Mucosa of gallbladder (tissue), 1 donor: ENCODE data around the gene SEC14L5. TPM values are rescaled to one million over a fixed set of nuclear protein-coding genes. Genes with fewer than 3 reads are reported as not detected.
"Not testable (repeated sequence)": the region's sequence is repeated elsewhere in the genome, so short reads cannot be mapped to it uniquely, and the experiment has no call there.

Experiments used
- DNase-seq: peaks from one replicate; pipeline ENCODE4 v3.0.0-alpha.2; 2020; ENCODE audit warnings: low spot score
- total RNA-seq: library from RNA; stranded (reverse); gene quantifications from one replicate; pipeline ENCODE4 v1.2.1, GENCODE V29; 2021
- donor health status: DM: no; HTN: no; CAD: no.

The SEC14L5 gene
- 0.49 TPM for total RNA-seq

DNA sequence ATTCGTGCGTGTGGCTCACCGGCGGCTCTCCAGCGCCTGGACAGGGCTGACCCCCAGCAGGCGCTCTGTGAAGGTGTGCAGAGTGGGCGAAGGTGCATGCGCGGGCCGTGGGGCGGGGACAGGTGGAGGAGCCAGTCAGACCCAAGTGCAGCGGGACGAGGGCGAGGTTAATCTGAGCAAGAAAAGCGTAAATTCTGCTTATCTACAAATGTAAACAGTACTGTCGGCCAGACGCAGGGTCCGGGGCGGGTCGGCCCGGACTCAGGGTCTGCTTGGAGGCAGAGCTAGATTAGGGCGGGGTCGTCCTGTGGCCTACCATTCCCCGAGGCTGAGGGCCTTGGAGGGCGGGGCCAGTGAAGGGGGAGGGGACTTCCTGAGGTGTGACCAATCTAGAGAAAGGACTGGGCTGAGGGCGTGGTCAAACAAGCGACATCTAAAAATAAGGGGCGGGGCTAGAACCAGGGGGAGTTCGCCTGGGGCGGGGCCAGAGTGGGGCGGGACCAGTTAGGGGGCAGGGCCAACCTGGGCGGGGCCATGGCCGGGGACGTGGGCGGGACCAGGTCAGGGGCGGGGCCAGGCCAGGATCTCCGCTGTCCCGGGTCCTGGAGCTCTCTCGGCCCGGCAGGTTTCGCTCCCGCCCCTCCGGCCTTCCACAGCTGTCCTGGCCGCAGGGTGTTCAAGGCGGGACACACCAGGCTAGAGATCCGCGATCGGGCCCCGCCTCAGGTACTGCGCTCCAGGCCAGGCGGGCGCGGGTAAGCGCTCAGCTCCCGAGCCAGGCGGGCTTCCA is at the start of gene SEC14L5:
Gene SEC14L5 (plus strand): TSS at position 611 of the 790 bp plus-strand sequence. CDS start 994 bp downstream, outside the sequence.
- DNase-seq, result peak; percentile 98

DNA sequence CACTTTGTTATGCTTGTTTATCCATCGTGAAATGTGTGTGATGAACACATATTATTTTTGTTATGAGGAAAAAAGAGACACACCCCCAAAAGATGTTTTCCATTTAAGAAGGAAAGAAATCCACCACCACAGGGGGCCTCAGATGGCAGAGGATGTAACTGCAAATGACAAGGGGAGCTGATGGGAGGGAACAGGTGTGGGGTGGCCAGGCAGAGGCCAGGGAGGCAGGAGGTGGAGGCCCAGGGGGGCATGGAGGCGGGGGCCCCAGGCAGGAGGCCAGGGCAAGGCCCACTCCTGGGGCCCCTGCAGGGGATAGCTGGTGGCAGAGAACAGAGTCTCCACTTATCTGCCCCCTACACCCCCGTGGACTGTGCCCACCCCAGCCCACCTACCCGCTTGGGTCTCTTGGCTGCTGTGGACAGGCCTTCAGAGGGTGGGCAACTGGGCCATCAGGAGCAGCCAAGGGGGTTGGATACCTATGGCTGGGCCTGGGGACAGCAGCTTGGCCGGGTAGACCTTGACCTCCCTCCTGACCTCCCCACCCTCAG is 49.2 kb upstream of the SEC14L5 start:
- no peak for DNase-seq

DNA sequence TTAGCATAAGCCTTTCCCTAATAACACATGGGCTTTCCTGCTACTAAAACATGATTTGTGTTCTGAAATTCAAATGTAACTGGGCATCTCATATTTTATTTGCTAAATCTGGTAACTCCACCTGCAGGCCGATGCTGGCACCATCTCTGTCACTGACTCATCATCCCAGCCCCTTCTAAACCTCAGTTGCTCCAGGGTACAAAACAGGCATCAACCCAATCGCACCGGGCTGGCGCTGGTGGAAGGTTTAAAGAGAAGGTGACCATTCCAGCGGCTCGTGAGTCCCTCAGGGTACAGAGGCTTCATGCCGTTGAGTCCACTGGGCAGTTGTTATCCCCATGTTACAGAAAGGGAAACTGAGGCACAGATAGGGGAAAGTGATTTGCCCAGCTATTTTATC is 48.3 kb upstream of the SEC14L5 start:
- DNase-seq, result no peak

DNA sequence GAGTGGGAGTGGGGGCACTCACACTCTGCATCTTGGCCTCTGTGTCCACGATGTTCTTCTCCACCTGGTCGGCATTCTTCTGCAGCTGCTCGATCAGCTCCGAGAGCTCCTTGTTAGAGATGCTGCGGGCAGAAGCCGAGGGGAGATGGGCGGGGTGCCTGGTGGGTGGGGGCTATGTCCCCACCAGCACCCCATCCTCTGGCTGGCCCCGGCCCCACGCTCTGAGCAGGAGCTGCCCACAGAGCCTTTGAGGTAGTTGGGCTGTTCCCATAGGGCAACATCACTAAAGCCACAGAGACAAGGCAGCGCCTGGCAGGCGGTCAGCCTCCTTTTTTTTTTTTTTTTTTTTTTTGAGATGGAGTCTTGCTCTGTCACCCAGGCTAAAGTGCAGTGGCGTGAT is 47.3 kb upstream of the SEC14L5 start:
- no peak for DNase-seq

DNA sequence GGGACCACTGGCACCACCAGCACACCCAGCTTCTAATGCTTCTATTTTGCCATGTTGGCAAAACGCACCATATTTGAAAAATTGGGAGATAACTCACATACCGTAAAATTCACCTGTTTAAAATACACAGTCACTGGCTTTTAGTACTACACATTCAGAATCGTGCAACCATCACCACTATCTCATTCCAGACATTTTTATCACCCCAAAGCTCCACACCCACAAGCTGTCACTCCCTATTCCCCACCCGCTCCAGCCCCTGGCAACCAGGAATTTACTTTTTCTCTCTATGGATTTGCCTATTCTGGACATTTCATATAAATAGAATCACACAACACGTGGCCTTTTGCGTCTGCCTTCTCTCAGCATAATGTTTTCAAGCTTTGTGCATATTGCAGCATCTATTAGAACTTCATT is 46.2 kb upstream of the SEC14L5 start:
- DNase-seq, result no peak

DNA sequence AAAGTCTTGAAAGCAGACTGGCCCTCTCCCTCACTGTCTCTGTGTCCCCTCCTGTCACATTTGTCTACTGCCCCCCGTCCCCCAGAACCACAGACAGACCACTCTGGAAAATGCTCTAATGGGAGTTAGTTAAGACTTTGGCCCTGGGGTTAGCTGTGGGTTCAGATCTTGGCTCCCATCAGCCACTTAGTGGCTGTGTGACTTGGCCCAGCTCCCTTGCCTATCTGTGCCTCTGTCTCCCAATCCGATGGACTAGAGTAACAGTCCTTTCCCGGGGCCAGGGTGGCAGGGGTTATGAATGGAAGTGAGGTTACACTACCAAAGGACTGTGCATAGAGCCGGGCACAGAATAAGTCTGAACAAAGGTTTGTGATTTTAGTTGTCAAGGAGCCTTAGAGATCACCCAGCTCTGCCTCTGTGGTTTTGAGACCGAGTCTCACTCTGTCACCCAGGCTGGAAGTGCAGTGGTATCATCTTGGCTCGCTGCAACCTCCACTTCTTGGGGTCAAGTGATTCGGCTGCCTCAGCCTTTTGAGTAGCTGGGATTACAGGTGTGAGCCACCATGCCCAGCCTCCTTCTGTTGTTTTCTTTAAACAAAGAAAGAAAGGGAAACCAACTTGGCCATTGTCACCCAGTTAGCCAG is 44.9 kb upstream of the SEC14L5 start:
- DNase-seq, result no peak

DNA sequence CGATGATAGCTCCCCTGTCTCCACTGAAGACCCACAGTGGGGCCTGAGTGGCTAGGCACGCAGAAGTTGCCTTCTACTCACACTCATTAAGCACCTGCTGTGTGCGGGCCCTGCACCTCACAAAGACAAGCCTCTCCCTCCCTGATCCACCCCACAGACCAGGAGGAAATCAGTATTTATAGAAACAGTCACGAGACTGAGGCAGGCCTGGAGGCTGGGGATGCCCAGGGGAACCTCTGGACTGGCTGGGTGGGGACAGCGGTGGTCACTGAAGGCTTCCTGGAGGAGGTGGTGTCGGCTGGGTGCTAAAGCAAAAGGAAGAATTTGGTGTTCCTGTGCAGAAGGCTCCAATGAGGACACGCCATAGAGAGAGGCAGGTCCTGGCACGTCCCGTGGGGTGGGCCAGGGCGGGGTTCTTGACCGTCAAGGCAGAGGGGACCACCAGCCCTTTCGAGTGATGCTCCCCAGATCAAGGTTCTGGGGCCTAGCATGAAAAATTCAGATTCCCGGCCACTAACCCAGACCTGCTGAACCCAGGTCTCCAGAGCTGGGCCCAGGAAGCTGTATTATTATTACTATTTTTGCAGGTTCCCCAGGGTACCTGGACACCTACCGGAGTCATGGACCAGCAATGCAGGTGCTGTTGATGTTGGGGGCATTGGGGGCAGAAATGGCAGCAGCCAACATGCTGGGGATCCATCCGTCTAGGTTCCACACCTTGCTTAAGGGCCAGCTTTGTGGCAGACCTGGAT is 44.2 kb upstream of the SEC14L5 start:
- DNase-seq, result no peak

DNA sequence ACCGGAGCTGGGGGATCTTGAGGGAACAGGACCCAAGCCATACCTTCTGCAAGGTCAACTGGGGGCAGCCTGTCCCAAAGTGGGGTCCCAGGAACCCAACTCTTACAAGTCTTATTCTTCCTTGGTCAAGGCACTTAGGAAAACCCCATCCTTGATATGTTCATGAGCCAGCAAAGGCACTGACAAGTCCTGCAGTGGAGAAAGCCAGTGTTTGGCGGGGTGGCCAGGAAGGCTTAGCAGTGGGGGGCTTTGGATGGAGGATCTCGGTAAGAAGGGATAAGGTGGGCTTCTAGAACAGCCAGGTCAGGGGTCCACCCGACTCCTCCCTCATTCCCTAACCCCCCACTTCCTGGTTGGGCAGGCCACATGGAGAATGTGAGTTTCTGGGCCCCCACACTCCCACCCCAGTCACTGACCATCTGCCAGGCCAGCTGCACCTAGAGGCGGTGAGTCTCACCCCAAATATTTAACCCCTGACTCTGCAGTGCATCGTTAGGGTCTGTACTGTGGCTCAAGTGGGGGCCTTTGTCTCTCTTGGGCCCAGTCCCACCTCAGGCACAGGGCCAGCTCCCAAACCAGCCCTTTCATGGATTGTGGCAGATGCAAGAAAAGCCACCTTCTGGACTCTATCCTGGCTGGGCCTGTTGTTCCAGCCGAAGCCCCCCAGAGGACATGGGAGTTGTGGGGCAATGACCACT is 43.5 kb upstream of the SEC14L5 start:
- no peak for DNase-seq

DNA sequence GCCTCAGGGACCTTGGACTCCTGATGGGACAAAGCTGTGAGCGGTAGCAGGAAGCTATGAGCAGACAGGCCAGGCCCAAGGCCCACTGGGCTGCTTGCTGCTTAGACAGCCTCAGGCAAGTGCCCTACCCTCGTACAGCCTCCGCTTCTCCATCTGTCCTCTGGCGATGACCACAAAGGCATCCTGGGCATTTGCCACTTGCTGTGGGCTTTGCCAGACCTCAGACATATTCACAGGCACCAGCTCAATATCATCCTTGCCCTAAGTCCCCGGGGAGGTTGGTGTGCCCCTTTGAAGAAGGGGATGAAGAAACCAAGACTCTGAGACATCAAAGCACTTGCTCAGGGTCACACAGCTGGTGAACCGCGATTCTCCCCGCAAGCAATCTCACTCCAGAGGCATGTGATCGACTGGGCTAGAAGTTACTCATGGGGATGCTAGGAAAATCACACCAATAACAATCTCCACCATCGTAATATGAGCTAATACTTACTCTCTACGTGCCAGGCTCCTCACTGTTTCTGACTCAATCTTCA is 42.8 kb upstream of the SEC14L5 start:
- DNase-seq, result no peak

DNA sequence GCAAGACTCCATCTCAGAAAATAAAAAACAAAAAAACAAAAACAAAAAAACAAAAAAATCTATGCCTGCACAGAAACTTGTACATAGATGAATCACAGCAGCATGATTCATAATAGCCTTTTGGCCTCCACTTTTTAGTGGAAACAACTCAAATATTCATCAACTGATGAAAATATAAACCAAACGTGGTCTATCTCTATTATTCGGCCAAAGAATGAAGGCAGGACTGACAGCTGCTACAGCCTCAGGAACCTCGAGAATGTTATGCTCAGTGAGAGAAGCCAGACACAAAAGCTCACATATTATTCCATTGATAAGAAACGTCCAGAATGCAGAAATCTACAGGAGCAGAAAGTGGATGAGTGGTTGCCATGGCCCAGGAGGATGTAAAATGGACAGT is 41.0 kb upstream of the SEC14L5 start:
- no peak for DNase-seq

DNA sequence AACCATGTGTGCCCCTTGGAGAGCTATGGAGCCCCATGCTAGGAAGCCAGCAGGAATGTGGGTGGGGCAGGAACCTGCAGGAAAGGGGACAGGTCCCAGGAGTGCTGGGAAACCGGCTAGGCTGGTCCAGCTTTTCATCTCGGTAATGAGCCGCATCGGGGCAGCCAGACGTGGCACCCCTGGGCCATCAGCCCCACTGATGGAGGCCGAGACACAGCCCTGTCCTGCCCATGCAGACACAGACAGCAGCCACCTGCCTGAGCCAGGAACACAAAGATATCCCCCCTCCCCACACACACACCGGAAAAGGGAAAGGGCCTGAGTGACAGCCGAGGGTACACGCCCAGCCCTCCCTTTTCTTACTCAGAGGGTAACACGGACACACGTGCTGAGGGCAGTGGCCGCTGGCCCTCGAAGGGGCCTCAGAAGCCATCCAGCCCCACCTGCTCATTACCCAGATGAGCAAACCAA is 39.3 kb upstream of the SEC14L5 start:
- DNase-seq, result peak; percentile 71

DNA sequence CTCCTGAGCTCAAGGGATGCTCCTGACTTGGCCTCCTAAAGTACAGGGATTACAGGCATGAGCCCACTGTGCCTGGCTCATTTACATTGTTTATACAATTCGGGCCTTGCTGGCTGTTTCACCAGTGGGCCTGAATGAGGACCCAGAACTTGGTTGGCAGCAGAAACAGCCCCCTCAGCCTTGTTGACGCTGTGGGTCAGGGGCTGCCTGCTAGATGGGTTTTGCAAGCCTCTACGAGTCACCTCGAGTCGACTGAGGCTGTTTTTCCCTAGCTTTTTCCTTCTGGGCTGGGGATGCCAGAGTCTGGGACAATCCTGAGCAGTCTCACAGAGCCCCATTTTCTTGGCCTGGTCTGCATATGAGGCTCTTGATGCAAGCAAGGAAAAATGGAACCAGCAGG is 37.3 kb upstream of the SEC14L5 start:
- DNase-seq, result no peak

DNA sequence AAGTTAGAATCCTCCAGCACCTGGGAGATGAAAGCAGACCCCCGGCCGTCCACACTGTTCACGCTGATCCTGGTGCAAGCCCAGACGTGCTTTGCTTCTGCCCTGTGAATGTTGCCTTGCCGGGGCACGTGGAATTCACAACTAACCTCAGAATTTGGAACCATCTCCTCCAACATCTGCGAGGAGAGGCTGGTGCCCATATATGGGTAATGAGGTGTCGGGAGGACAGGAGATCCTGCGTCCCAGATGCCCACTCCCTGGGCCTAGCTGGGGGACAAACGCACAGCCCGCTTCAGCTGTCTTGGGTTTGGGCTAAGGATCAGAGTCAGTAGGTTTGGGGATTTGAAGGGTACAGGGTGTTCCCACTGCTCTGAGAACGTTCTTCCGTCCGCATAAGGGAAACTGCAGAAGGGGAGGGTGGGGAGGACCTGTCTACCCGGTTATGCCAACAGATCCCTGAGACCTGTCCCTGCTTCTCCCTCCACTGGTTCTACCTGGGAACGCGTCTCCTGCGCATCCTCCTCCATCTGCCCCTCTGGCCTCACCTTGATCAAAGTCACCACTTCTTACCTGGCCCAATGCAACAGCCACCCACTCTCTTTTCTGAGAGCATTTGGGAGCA is 35.3 kb upstream of the SEC14L5 start:
- no peak for DNase-seq

DNA sequence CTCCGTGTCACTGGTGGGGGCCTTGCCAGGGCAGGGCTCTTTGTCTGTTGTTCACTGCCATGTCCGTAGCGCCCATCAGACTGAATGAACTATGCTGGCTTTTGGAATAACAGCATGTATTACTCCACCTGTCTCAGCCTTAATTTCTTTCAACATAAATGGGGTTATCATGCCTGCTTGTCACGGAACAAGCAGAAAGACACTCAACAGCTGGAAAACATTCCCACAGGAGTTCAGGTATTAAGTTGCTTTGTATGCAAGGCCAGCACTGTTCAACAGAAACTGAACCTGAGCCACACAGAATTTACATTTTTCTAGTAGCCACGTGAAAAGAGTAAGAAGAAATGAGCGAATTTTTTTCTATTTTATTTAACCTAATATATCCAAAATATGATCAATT is 34.3 kb upstream of the SEC14L5 start:
- DNase-seq, result no peak

DNA sequence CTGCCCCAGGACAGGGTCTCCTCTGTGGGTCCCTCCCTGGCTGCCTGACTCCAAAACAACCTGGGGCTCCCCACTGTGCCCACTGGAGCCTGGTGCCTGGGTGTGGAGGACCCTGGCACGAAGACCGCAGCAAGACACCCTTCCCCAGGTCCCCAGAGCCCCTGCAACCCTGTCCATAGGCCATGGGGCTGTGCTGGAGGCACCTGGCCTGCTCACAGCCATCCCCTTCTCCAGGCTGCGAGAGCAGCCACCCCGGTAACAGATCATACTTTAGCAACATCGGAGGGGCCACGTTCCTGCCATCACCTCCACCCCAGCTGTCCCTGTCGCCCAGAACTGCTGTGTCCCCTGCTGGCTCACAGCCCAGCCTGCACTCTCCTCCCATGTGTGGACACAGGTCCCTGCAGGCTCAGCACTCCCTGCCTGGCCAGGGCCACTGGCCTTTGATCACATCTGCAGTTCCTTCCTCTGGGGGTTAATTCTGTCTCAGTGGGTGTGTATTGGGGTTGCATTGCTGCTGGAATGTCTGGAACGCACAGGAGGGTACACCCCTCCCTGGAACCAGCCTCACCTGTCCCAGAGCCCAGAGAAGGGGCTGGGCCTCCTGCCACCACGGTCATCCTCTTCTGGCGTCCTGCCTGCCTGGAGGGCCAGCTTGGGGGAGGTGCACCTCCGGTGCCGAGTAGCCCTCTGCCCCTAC is 33.4 kb upstream of the SEC14L5 start:
- peak; percentile 87 for DNase-seq

DNA sequence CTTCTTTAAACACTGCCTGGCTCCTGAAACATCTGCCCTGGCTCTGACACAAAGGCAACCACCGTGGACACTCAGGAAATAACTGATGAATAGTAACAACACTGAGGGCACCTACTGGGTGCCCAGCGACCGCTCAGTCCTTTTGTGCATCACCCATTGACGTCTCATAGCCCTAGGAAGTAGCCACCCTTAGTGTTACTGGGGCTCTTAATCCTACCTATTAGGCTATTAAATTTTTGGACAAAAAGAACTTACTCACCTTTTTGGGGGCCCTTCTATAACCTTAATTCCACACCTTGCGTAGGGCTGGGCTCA is 32.9 kb upstream of the SEC14L5 start:
- no peak for DNase-seq

DNA sequence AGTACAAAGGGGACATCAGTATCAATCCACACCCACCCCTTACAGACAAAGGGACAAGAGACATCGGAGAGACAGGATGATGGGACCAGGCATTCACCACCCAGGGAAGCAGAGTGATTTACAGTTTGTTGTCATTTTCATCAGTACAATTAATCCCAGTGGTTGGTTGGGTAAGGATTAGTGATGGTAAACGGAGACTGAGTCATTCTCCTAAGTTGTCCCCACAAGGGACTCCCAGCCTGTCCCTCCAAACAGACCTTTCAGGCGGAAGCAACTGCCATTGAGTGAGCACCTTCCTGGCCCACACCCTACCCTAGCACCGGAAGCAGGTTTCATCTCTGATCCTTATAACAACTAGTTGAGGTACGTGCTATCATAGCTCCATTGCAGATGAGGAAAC is 32.3 kb upstream of the SEC14L5 start:
- DNase-seq, result no peak

DNA sequence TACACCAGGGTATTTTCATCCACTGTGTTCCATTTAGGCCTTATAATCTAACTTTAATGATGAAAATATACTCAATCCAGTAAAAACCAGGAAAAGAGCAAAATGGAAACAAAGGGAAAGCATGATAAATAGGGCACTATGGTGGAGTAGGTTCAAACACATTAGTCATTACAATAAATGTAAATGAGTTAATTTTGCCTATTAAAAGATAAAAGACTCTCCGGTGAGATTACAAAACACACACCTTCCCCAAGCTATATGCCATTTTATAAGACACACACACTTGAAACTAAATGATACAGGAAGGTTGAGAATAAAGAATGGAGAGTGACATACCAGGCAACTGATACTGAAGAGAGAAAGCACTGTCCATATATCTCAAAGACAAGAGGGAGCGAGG is 31.2 kb upstream of the SEC14L5 start:
- DNase-seq, result no peak

DNA sequence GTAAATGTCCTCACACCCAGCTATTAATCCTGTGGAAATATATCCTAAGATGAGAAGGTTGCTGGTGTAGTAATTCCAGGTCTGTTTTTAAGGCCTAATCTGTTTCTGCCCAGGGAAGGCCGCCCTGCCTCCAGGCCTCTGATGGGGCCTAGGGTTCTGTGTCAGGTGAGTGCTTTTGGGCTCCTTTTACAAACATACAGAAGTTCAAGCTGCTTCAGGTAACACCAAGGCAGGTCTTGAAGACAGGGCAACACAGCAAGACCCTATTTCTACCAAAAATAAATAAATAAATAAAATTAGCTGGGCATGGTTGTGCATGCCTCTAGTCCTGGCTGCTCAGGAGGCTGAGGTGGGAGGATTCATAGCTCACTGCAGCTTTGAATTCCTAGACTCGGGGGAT is 30.5 kb upstream of the SEC14L5 start:
- no peak for DNase-seq

DNA sequence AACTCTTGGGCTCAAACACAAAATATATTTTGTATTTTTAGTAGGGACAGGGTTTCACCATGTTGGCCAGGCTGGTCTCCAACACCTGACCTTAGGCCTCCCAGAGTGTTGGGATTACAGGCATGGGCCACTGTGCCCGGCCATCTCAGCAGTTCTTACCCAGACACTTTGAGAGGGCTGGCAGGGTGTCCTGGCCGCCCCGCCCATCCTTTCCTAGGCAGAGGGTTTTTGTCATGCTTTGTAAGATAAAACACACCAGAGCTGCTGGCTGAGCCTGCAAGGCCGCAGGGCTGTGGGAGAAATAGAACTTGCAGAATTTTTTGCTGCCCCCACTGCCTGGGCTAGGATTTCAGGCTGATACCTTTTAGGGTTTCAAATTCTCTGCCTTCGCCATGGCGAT is 29.9 kb upstream of the SEC14L5 start:
- DNase-seq, result no peak

DNA sequence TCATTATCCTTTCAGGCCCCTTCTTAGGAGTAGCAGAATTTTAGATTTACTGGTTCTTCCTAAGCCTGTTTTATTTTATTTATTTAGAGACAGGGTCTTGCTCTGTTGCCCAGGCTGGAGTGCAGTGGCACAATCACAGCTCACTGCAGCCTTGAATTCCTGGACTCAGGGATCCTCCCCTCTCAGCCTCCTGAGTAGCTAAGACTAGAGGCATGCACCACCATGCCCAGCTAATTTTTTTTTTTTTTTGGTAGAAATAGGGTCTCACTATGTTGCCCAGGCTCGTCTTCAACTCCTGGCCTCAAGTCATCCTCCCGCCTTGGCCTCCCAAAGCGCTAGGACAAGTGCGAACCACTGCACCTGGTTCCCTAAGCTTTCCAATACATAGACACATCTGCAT is 28.5 kb upstream of the SEC14L5 start:
- DNase-seq, result not testable (repeated sequence)
